Osteocyte (in vitro differentiated cells): Measurements from ENCODE around the gene COL4A4. TPM values are rescaled to one million over a fixed set of nuclear protein-coding genes. Genes with fewer than 3 reads are reported as not detected.
"Not testable (repeated sequence)": the region's sequence is repeated elsewhere in the genome, so short reads cannot be mapped to it uniquely, and the experiment has no call there.

Experiments
- DNase-seq: peaks from one replicate; pipeline ENCODE4 v3.0.0; 2021; ENCODE audit warnings: mixed read lengths; ENCODE audit not compliant: unreplicated experiment; ENCODE audit errors: extremely low spot score
- H3K27ac Mint-ChIP-seq: one replicate; pipeline ENCODE4 v1.8.0; 2021; ENCODE audit warnings: mild to moderate bottlenecking, mixed read lengths; ENCODE audit not compliant: unreplicated experiment
- H3K27me3 Mint-ChIP-seq: one replicate; pipeline ENCODE4 v1.8.0; 2021; ENCODE audit warnings: mixed read lengths; ENCODE audit not compliant: unreplicated experiment
- H3K36me3 Mint-ChIP-seq: one replicate; pipeline ENCODE4 v1.8.0; 2021; ENCODE audit warnings: mixed read lengths; ENCODE audit not compliant: unreplicated experiment
- H3K4me1 Mint-ChIP-seq: one replicate; pipeline ENCODE4 v1.8.0; 2021; ENCODE audit warnings: mixed read lengths; ENCODE audit not compliant: unreplicated experiment
- H3K4me3 Mint-ChIP-seq: one replicate; pipeline ENCODE4 v1.8.0; 2021; ENCODE audit warnings: mild to moderate bottlenecking, moderate library complexity, mixed read lengths; ENCODE audit not compliant: unreplicated experiment
- H3K9me3 Mint-ChIP-seq: one replicate; pipeline ENCODE4 v1.8.0; 2021; ENCODE audit warnings: mixed read lengths; ENCODE audit not compliant: unreplicated experiment
- CTCF ChIP-seq: fragments of 200-600 bp; sonication (generic); IDR thresholded peaks from 2 replicates; pipeline ENCODE4 v1.5.0; 2021; ENCODE audit warnings: antibody characterized with exemption, mild to moderate bottlenecking, moderate library complexity
- total RNA-seq: library from RNA; stranded (reverse); gene quantifications from 2 replicates; pipeline ENCODE4 v1.2.1, GENCODE V29; 2021

Gene COL4A4
- total RNA-seq, 1 donor from 2014 or later = 2.0 TPM

- Mint-ChIP-seq H3K27me3 (no peaks in the 10 kb centered on the region), H3K9me3 (peaks cover 4% of the 10 kb centered on the region), H3K4me1 (peaks cover 15% of the 10 kb centered on the region), H3K4me3 (no peak overlapping the region), H3K27ac (peak overlapping the region; percentile 58), H3K36me3 (no peaks in the 10 kb centered on the region)
- TF ChIP-seq CTCF = no peak
- DNase-seq = no peak
Measured at GRCh38 chr2:227180770-227181169, 16.8 kb upstream of the COL4A4 start.

- H3K27ac Mint-ChIP-seq = peak overlapping the region; percentile 58
Measured at GRCh38 chr2:227179988-227180685, 16.1 kb upstream of the COL4A4 start.

GRCh38 chr2:227177592-227178336 is 13.8 kb upstream of the COL4A4 start:
- H3K27me3 Mint-ChIP-seq = no peaks in the 10 kb centered on the region
- peaks cover 15% of the 10 kb centered on the region for H3K4me1 Mint-ChIP-seq
- TF ChIP-seq CTCF = no peak
- no peaks in the 10 kb centered on the region for H3K9me3 Mint-ChIP-seq
- H3K27ac Mint-ChIP-seq = no peak overlapping the region
- no peak for DNase-seq
- no peak overlapping the region for H3K4me3 Mint-ChIP-seq
- H3K36me3 Mint-ChIP-seq = no peaks in the 10 kb centered on the region

More at GRCh38 chr2:227179988-227180685, 16.1 kb upstream of the COL4A4 start:
- TF ChIP-seq CTCF = no peak
- peaks cover 15% of the 10 kb centered on the region for H3K4me1 Mint-ChIP-seq
- no peak overlapping the region for H3K4me3 Mint-ChIP-seq
- no peak for DNase-seq
- H3K27me3 Mint-ChIP-seq = no peaks in the 10 kb centered on the region
- peaks cover 4% of the 10 kb centered on the region for H3K9me3 Mint-ChIP-seq
- H3K36me3 Mint-ChIP-seq = no peaks in the 10 kb centered on the region

GRCh38 chr2:227171779-227172178 is 7.8 kb upstream of the COL4A4 start:
- not testable (repeated sequence) for DNase-seq, H3K4me3 Mint-ChIP-seq, H3K27ac Mint-ChIP-seq, H3K27me3 Mint-ChIP-seq, H3K4me1 Mint-ChIP-seq, H3K9me3 Mint-ChIP-seq, H3K36me3 Mint-ChIP-seq

- Mint-ChIP-seq H3K9me3 (peaks cover 11% of the 10 kb centered on the region), H3K4me1 (peaks cover 13% of the 10 kb centered on the region), H3K36me3 (no peaks in the 10 kb centered on the region), H3K27me3 (peaks cover 58% of the 10 kb centered on the region), H3K4me3 (peak overlapping the region; percentile 65), H3K27ac (no peak overlapping the region)
- TF ChIP-seq CTCF = no peak
- DNase-seq = no peak
Measured at GRCh38 chr2:227164763-227165291, 822 bp upstream of the COL4A4 start.
